HG02798 (cell line): ENCODE results near the gene GARIN5B.

Source experiments
- ATAC-seq: cut with Tn5 transposase; IDR thresholded peaks from one replicate; pipeline ENCODE4 v1.9.1; 2021; ENCODE audit warnings: mild to moderate bottlenecking; ENCODE audit not compliant: unreplicated experiment, poor library complexity

The GARIN5B gene

DNA sequence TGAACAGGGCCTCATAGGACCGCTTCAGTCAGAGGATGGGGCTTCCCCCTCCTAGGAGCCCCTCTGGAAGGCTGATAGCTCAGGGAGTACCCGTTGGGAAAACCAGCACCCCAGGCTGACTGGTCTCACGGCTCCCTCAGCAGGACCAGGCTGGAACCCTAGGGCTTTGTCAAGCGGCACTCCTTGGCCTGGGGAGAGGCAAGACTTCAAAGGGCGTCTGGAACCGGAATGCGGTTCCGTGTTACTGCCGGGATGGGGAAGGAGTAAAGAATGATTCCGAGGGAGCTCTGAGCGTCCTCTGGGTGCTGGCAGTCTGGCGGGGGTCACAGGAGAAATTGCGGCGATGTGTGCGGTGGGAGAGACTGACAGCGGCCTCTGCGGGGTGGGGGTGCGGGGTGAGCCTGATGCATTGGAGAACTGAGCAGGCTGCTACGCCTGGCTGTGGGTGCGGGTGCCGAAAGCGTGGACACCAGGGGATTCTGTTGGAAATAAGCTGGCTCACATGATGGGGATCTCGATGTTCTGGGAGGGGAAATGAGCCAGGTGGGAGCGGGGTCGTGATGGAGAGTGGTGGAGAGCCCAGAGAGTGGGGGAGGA lies 10.4 kb downstream of the GARIN5B start:
- no peak for ATAC-seq

DNA sequence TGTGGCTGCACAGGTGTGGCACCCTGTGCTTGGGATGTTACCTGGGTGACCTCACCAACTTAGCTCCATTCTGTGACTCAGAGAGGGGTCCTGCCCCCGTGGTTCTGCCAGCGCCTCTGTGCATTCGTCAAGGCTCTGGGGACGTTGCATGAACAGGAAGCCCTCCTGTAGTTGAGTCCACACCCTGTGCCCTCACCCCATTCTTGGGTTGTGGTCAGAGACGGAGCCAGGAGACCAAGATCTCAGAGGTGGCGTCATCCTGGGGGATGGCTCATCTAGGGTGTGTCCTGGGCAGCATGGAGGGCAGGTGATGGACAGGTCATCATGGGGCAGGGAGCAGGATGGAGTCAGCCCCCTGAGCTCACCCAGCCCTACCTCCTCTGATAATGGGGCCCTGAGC lies 11.0 kb downstream of the GARIN5B start:
- ATAC-seq, result no peak

DNA sequence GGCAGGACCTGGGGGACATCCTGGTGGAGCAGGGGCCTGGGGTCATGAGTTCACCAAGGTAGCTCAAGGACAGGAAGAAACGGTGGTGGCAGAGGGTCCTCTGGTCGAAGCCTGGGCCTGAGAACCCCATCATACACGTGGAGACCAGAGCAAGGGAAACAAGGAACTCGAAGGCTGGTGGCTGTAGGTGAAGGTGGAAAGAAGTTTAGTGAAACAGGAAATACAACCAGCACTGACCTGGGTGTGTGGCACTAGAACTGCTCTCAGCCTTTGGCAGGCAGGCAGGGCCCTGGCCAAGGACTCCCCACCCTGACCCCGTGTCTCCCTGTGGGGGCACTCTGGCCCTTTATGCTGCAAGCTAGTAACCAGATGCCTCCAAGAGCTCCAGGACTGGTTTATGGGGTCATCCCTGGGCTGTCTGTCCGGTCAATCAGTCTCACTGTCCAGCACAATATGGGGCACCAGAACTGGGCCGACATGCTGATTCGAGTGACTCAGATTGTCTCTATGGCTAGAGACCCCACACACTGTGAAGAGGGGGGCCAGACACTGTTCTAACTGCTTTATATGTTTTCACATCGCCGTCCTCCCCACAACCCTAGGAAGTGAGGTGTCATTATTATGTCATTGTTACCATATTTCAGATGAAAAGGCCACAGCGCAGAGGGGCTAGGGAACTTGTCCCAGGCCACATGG lies 12.3 kb downstream of the GARIN5B start:
- no peak for ATAC-seq

DNA sequence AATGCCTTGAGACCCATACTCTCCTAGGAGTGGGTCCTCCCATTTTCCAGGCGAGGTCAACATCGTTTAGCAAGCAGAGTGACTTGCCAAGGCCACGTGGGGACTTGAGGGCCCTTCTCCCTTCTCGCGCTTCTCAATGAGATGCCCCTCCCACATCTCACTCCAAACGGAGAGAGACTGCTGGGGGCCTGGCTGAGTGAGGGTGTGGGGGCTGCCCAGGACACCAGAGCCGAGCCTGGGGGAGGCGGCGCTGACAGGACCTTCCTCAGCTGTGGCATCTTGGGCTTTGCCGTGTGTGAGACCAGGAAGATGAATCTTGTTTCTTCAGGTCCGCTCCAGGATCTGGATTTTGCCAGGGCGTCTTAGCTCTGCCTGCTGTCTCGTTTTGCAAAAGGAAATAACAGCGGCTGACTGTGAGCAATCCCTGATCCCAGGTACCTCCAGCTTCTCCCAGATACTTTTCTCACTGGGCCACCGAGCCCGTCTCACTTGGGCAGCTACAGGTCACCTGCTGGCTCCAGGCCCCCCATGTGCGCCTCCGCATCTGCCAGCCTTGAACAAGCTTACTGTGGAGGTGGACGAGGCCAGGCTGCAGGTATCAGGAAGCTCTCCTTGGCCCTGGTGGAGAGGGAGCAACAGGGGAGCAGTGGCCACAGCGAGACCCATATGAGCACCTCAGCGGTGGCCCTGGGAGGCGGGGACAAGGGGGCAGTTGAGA lies 14.6 kb downstream of the GARIN5B start:
- no peak for ATAC-seq

DNA sequence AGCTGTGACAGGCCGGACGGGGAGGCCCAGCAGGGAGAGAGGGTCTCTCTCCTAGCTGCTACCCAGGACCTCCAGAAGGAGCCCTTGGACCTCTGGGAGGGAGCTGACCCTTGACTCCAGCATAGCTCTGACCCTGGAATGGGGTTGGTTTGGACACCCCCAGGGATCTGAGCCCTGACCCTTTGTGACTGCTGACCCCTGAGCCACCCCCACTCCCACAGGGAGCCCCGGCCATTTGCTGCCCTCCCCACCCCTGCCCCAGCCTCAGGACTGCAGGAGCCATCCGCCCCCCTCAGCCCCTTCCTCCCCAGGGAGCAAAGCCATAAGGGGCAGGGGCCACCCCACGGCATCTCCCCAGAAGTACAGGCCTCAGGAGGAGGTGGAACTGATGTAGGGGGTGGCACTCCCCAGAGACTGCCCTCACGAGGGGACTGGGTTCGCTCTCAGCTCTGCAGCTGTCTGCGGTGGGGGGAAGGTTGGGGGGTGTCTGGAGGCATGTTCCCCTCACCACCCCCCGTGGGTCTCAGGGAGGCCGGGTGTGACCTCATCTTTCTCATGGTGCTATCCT lies 15.5 kb downstream of the GARIN5B start:
- ATAC-seq, result no peak

DNA sequence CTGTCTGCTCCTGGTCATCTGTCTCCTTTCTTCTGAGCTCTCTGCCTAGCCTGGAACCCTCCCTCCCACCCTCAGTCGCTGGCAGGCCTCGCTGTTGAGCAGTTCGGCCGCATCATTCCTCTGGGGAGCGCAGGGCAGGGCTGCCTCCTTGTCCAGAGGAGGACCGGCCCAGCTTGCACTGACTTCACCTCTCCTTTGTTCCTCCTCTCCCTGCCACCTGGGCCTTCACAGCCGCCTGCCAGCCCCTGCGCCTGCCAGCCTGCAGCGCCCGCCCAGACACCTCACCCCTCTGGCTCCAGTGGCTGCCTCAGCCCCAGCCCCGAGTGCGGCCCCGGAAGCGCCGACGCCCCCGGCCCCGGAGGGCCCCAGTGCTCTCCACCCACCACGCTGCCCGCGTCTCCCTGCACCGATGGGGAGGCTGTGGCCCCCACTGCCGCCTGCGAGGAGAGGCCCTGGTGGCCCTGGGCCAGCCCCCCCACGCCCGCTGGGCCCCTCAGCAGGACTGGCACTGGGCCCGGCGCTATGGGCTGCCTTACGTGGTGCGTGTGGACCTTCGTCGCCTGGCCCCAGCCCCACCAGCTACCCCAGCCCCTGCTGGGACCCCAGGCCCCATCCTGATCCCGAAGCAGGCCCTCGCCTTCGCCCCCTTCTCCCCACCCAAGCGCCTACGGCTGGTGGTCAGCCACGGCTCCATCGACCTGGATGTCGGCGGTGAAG lies 16.2 kb downstream of the GARIN5B start:
- ATAC-seq, result no peak

DNA sequence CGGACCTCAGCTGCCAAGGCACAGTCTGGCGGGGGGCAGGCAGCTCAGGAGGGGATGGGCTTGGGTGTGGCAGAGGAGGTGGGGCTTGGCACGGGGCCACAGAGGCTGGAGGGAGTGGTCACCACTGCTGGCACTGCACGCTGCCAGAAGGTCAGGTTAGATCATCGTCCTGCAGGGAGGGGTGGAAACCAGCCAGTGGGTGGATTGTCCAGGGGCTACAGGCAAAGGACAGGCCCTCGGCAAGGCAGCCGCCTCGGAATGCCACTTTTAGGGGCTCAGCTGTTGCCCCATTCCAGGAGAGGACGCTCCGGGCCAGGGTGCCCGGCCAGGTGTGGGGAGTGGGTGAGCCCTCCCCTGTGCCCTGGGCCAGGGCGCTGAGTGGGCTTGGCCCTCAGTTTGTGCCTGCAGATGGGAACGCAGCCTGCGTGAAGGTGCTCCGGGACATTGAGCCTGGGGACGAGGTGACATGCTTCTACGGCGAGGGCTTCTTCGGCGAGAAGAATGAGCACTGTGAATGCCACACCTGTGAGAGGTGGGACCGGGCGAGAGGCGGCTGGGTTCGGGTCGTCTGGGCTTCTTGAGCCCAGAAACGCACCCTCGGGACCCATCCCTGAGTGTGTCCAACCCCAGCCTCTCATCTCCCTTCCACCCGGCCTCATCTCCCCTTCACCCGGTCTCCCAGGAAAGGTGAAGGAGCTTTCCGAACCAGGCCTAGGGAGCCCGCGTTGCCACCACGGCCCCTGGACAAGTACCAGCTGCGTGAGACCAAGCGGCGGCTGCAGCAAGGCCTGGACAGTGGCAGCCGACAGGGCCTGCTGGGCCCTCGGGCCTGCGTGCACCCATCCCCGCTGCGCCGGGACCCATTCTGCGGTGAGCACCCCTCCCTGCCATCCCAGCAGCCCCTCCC lies 17.0 kb downstream of the GARIN5B start:
- ATAC-seq, result no peak

DNA sequence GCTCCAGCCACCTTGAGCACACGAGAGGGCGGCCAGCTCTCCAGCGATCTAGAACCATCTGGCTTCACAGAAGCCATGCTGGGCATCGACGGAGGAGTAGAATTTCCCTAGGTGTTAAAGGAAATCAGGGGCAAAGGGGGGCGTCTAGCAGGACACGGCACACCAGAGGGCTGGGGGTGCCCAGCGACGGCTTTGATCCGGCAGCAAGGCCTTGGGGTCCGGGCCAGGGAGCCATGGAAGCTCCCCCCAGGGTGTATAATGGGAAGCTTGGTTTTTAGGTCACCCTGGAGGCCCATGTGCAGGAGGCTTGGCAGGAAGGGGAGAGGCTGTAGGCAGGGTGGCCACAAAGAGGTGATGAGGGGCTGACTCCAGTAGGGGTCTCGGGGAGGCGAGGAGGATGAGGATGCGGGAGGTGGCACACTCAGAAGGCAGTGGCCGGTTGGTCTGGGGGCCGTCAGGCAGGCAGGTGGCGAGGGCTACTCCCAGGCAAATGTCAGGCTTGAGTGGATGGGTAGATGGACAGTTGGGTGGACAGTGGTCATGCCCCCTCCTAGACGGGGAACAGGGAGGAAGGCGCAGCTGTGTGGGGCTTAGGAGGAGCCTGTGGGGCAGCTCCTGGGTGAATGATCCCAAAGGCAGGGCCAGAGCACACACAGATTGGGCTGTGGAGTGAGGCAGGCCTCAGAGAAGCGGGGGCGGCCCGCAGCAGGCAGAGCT lies 17.8 kb downstream of the GARIN5B start:
- no peak for ATAC-seq

DNA sequence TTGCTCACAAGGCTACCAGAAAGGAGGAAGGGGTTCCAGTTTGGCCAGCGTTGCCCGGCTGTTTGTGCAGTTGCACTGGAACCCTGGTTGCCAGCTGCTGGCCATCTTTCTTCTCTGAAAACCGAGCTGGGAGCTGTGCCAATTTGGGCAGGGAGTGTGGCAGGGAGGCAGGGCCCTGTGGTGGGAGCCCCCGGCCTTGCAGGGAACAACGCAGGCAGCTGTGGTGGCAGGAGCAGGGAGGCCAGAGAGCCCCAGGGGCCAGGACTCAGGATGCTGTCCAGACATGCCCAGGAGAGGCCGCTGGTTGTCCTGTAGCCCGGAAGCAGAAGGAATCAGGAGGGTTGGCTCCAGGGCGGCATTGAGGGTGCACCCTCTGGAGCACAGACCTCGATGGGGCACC lies 18.6 kb downstream of the GARIN5B start:
- no peak for ATAC-seq

DNA sequence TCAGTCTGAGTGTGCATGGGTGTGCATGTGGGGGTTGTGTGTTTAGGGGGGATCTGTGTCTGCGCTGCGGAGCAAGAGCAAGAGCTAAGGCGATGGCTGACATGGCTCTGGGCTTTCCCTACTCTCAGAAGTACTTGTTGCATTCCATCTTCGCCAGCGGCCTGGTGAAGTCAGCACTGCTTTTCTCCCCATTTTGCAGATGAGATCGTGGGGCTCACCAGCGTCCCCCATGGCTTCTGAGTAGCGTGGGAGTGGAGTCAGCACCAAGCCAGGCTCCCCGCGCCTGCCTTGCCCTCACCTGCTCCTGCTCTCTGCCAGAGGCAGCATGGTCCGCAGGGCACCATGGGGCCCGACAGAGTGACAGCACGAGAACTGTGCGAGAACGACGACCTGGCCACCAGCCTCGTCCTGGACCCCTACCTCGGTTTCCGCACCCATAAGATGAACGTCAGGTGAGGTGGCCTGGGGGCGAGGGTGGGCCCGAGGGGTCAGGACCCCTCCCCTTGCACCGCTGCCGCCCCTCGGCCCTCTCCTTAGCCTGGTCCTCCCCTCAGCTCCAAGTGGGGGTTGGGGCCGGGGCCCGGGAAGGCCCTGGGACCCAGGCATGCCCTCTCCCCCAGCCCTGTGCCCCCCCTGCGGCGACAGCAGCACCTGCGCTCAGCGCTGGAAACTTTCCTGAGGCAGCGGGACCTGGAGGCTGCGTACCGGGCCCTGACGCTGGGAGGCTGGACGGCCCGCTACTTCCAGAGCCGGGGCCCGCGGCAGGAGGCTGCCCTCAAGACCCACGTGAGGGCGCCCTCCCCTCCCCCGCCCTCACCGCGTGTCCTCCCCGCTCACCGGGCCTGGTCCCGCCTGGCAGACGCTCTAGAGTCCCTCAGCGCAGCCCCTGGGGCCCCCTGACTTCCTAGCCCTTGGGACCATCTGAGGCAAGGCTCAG lies 21.2 kb downstream of the GARIN5B start:
- no peak for ATAC-seq

DNA sequence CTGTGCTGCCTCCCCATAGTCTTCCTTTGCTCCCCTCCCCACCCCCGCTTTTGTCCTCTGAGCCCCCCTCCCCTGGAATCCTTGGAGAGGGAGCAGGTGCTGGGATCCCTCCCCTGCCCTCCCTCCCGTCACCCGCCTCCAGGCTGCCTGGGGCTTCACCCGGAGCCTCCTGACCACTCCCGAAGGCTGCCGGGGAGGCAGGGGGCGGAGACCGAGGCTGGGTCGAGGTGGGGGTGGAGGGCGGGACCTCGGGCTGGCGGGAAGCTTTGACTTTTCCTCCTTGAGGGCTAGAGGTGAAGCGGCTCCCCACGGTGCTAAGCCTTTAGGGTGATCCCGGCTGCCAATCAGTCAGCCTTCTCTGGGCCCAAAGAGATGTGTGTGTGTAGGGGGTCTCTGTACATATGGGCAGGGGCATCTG lies 21.9 kb downstream of the GARIN5B start:
- no peak for ATAC-seq

DNA sequence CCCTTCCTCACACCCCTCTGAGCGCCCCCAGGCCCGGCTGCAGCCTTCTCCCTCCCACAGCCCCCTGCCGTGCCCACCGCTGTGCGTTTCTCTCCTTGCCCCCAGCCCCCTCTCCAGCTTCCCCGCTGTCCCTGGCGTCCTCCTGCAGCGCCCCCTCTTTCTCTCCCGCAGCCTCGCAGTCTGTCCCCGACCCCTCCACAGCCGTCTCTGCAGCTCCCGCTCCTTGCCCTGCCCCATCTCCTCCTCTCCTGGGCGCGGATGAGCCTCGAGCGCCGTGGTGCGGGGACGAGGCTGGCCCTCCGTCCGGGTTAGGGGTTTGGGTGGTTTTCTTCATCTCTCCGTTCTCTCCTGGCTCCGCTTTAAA lies 22.3 kb downstream of the GARIN5B start:
- no peak for ATAC-seq

DNA sequence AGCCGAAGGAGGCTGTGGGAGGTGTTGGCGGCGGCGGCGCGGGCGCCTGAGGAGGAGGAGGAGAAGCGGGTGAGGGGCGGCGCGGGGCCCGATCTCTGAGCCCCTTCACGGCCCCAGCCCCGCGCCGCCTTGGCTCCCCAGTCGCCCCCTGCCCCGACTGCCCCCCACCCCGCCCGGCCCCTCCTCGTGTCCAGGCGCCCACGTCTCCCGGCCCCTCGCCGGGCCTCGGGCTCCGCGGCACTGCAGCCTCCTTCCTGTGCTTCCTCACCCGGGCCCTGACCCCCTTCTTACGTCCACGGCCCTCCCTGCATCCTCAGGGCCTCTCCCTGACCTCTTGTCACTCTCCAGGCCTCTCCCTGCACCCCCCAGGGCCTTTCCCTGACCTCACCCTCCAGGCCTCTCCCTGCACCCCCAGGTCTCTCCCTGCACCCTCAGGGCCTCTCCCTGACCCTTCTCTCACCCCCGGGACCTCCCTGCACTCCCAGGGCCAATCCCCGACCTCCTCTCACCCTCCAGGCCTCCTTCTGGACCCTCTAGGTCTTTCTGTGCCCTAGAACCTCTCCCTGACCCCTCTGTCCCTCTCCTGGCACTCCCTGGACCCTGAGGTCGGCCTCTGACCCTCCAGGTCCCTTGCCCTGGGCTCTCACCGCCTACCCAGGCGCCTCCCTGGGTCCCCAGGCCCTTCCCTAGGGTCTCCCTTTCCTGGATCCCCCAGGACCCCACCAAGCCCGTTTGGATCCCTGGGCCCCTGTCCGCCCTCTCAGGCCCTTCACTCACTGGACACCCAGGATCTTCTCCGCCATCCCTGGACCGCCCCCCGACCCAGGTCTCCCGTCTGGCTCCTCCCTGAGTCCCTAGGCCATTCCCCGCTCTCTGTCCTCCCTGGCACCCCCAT lies 22.9 kb downstream of the GARIN5B start:
- no peak for ATAC-seq

DNA sequence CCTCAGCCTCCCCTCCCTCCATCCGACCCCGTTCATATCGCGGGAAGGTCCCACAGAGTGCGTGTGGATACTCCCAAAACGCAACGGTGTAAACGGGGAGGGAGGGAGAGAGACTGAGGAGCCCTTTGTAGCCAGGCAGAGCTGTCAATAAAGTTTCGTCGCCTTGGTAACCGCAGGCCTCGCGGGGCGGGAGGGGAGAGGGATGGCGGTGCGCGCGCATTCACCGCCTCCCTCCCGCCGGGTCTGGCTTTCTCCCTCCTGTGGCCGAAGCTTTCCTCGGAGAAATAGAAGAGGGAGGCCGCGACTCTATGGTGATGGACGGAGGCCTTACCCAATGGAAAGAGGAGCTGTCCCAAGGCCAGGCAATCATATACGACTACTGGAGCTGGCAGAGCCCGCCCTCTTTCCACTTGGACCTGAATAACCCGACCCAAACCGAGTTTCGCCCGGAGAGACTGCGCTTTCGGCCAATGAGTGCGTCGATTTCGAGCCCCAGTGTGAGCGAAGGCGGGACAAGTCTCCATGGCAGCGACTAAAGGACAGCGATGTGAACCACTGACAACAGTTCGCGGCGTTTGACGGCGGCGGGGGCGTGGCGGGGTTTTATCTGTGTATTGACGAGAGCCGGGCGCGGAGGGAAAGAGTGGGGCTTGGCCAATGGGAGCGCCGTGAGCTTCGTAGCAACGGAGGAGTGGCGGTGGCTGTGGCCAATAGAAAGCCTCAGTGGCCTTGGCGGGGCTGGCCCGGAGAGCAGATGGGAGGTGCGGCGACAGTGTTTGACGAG lies 23.8 kb downstream of the GARIN5B start, which contains the start of gene KMT5C:
Gene KMT5C, plus strand, starts transcription at position 772 of the 784 bp plus-strand sequence. CDS start 2,061 bp downstream, outside the sequence.
- peak; percentile 84 for ATAC-seq

DNA sequence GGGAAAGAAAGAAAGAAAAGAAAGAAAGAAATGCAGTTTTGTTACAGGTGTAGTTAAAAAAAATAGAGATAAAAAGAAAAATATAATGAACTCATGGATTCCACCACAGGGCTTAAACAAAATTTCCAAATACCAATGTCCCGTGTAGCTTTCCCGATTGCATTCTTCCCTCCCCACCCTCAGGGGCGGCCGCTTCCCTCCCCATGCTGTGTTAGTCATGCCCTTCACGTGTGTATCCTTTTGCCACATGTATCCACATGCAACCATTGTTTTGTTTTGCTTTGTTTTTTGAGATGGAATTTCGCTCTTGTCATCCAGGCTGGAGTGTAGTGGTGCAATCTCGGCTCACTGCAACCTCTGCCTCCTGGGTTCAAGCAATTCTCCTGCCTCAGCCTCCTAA lies 27.0 kb downstream of the GARIN5B start:
- no peak for ATAC-seq

DNA sequence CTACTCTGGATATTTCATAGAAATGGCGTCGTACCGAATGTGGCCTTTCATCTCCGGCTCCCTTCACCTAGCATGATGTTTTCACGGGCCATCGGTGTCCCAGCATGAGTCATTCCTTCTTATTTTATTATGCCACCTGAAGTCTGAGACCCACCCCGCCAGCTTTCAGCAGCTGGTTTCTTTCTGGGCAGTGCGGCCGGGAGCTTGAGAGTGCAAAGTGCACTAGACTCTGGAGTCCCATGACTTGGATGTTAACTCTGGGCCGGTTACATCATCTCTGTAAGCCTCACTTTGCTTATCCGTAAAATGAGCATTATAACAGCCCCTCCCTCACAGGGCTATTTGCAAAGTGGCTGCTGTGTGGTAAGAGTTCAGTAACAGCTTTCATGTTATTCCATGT lies 29.2 kb downstream of the GARIN5B start:
- ATAC-seq, result no peak
